NB4 (cell line): ENCODE data around the gene MCC.

Experiments used
- DNase-seq: peaks from one replicate; pipeline ENCODE4 v3.0.0; 2010; ENCODE audit warnings: low read depth
- H3K4me3 ChIP-seq: one replicate; pipeline ENCODE4 v1.5.1; 2011; ENCODE audit warnings: mild to moderate bottlenecking, low read depth, low read length, moderate library complexity
- CTCF ChIP-seq: IDR thresholded peaks from one replicate; pipeline ENCODE4 v1.5.1; 2012; ENCODE audit warnings: low read depth, low read length
- MAX ChIP-seq: IDR thresholded peaks from 2 replicates; pipeline ENCODE4 v1.6.1; 2011; ENCODE audit warnings: low read depth, low read length
- MYC ChIP-seq: IDR thresholded peaks from 2 replicates; pipeline ENCODE4 v1.6.1; 2011; ENCODE audit warnings: low read depth, low read length
- POLR2A ChIP-seq: IDR thresholded peaks from 2 replicates; pipeline ENCODE4 v1.6.1; 2011; ENCODE audit warnings: mild to moderate bottlenecking; ENCODE audit not compliant: insufficient read length; ENCODE audit errors: extremely low read depth

Gene MCC

GRCh38 chr5:113270086-113270485 is 218.2 kb downstream of the MCC start:
- no peak for TF ChIP-seq POLR2A
- DNase-seq = no peak
- no peak overlapping the region for H3K4me3 ChIP-seq

GRCh38 chr5:113269023-113269997 is 218.9 kb downstream of the MCC start:
- DNase-seq = no peak
- TF ChIP-seq POLR2A = no peak
- no peak for TF ChIP-seq CTCF
- TF ChIP-seq MYC = no peak
- TF ChIP-seq MAX = no peak

GRCh38 chr5:113268232-113268631 is 220.0 kb downstream of the MCC start:
- no peak for TF ChIP-seq MAX
- no peak for TF ChIP-seq POLR2A
- no peak for TF ChIP-seq CTCF

More at GRCh38 chr5:113269023-113269997, 218.9 kb downstream of the MCC start:
- no peak overlapping the region for H3K4me3 ChIP-seq

GRCh38 chr5:113267361-113267900 is 220.8 kb downstream of the MCC start:
- TF ChIP-seq POLR2A (no peak), CTCF (no peak), MAX (no peak), MYC (no peak)
- no peak overlapping the region for H3K4me3 ChIP-seq
- no peak for DNase-seq

More at GRCh38 chr5:113268232-113268631, 220.0 kb downstream of the MCC start:
- no peak overlapping the region for H3K4me3 ChIP-seq
- DNase-seq = no peak

GRCh38 chr5:113266913-113267227 is 221.4 kb downstream of the MCC start:
- no peak for DNase-seq
- H3K4me3 ChIP-seq = no peak overlapping the region
- TF ChIP-seq CTCF (no peak), MYC (no peak), MAX (no peak), POLR2A (no peak)

GRCh38 chr5:113266227-113266912 is 221.9 kb downstream of the MCC start:
- no peak for DNase-seq
- TF ChIP-seq POLR2A (no peak), MYC (no peak), MAX (no peak), CTCF (no peak)
- no peak overlapping the region for H3K4me3 ChIP-seq
